Neural cell (in vitro differentiated cells): ENCODE results near the gene MS4A14.

ENCODE experiments used
- EP300 ChIP-seq: fragments of 450-650 bp; conservative IDR thresholded peaks from 2 replicates; pipeline ENCODE4 v1.6.1; 2014; ENCODE audit warnings: antibody characterized with exemption, mild to moderate bottlenecking, moderate library complexity; ENCODE audit not compliant: poor library complexity, severe bottlenecking
- EZH2 ChIP-seq: fragments of 200-600, 300-800 bp; shearing (Covaris generic), sonication (generic); IDR thresholded peaks from 2 replicates; pipeline ENCODE4 v1.6.1; 2014; ENCODE audit warnings: antibody characterized with exemption, low read length, borderline replicate concordance, mild to moderate bottlenecking; ENCODE audit not compliant: insufficient read depth, poor library complexity, severe bottlenecking
- MXI1 ChIP-seq: fragments of 450-650 bp; conservative IDR thresholded peaks from 2 replicates; pipeline ENCODE4 v1.6.1; 2014; ENCODE audit warnings: antibody characterized with exemption, mild to moderate bottlenecking; ENCODE audit not compliant: poor library complexity, severe bottlenecking
- POLR2AphosphoS5 ChIP-seq: IDR thresholded peaks from 2 replicates; pipeline ENCODE4 v1.6.1; 2012
- RAD21 ChIP-seq: fragments of 450-650 bp; conservative IDR thresholded peaks from 2 replicates; pipeline ENCODE4 v1.6.1; 2014; ENCODE audit warnings: antibody characterized with exemption, mild to moderate bottlenecking, moderate library complexity
- SMC3 ChIP-seq: fragments of 450-650 bp; conservative IDR thresholded peaks from 2 replicates; pipeline ENCODE4 v1.6.1; 2014; ENCODE audit warnings: antibody characterized with exemption, mild to moderate bottlenecking, moderate library complexity; ENCODE audit not compliant: poor library complexity
- TAF1 ChIP-seq: IDR thresholded peaks from 2 replicates; pipeline ENCODE4 v1.6.1; 2012; ENCODE audit warnings: low read depth
- TF ChIP-seq, protein P1 (sequence below): fragments of 450-650 bp; IDR thresholded peaks from 2 replicates; pipeline ENCODE4 v1.5.1; 2014; ENCODE audit warnings: antibody characterized with exemption, mild to moderate bottlenecking, moderate library complexity; ENCODE audit not compliant: poor library complexity, severe bottlenecking
- TF ChIP-seq, protein P2 (sequence below): IDR thresholded peaks from 2 replicates; pipeline ENCODE4 v1.6.1; 2012; ENCODE audit warnings: borderline replicate concordance

DNA sequence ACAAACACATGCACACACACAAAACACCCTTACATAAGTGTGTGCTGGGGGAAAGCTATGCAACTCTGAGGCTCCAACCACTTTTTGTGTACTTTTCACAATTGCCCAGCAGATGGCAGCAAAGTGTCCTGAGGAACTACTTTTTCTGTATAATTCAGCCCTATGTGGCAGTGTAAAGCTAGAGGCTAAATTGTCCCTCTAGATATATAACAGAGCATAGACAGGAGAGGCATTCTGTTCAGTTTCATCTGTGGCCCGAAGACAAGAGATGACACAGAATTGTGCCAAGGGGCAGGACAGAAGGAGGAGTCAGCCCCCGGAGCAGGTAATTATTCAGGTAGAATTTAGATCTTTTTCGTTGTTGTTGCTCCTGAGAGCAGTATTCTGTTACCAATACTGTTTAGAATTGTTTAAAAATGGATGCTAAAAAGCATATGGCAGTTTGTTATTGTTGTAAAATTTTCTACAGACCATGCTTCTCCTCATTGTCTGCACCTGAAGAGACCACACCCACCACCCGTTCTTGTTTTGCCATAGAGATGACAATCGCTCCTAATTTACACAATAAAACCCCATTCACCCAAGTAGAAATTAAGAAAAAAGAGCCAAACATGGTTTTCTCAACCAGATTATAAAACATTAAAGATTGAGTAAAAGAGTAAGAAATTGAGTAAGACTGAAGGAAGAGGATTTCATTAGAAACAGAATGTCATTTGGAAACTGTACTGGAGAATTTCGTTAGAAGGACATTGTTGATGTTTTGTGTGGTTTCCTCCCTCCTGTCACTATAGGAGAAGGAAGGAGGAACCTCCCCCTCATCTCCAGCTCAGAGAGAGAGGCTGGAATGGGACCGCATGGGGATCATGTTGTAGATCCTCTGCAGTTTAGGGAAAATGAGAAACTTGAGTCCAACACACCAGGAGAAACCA lies 32.5 kb upstream of the MS4A14 start:
- TF ChIP-seq MXI1 (no peak), POLR2AphosphoS5 (no peak), EP300 (no peak), EZH2 (no peak), RAD21 (peak; percentile 81), TAF1 (no peak), SMC3 (peak; percentile 85)
- TF ChIP-seq, protein P1, sequence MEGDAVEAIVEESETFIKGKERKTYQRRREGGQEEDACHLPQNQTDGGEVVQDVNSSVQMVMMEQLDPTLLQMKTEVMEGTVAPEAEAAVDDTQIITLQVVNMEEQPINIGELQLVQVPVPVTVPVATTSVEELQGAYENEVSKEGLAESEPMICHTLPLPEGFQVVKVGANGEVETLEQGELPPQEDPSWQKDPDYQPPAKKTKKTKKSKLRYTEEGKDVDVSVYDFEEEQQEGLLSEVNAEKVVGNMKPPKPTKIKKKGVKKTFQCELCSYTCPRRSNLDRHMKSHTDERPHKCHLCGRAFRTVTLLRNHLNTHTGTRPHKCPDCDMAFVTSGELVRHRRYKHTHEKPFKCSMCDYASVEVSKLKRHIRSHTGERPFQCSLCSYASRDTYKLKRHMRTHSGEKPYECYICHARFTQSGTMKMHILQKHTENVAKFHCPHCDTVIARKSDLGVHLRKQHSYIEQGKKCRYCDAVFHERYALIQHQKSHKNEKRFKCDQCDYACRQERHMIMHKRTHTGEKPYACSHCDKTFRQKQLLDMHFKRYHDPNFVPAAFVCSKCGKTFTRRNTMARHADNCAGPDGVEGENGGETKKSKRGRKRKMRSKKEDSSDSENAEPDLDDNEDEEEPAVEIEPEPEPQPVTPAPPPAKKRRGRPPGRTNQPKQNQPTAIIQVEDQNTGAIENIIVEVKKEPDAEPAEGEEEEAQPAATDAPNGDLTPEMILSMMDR, result peak; percentile 85
- TF ChIP-seq, protein P2, sequence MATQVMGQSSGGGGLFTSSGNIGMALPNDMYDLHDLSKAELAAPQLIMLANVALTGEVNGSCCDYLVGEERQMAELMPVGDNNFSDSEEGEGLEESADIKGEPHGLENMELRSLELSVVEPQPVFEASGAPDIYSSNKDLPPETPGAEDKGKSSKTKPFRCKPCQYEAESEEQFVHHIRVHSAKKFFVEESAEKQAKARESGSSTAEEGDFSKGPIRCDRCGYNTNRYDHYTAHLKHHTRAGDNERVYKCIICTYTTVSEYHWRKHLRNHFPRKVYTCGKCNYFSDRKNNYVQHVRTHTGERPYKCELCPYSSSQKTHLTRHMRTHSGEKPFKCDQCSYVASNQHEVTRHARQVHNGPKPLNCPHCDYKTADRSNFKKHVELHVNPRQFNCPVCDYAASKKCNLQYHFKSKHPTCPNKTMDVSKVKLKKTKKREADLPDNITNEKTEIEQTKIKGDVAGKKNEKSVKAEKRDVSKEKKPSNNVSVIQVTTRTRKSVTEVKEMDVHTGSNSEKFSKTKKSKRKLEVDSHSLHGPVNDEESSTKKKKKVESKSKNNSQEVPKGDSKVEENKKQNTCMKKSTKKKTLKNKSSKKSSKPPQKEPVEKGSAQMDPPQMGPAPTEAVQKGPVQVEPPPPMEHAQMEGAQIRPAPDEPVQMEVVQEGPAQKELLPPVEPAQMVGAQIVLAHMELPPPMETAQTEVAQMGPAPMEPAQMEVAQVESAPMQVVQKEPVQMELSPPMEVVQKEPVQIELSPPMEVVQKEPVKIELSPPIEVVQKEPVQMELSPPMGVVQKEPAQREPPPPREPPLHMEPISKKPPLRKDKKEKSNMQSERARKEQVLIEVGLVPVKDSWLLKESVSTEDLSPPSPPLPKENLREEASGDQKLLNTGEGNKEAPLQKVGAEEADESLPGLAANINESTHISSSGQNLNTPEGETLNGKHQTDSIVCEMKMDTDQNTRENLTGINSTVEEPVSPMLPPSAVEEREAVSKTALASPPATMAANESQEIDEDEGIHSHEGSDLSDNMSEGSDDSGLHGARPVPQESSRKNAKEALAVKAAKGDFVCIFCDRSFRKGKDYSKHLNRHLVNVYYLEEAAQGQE, result no peak
